ENCODE data around the gene TMPRSS15.

Gene TMPRSS15

DNA sequence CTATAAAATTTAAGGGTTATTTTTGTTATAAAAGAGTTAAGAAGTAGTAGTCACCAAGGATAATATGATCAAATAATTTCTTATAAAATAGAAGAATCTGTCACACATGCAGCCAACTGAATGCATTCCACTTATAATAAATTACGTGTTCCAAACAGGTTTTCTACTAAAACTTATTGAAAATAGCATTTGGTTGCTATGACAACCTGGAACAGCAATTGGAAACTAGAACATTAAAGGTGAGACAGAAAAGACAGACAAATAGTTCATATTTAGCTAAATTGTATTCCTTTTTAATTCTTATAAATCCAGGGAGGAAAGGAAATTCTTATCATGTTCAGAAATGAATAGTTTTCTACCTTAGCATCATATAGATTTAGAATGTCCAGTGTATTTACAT is 168.0 kb downstream of the TMPRSS15 start:
- DNase-seq: no peak

DNA sequence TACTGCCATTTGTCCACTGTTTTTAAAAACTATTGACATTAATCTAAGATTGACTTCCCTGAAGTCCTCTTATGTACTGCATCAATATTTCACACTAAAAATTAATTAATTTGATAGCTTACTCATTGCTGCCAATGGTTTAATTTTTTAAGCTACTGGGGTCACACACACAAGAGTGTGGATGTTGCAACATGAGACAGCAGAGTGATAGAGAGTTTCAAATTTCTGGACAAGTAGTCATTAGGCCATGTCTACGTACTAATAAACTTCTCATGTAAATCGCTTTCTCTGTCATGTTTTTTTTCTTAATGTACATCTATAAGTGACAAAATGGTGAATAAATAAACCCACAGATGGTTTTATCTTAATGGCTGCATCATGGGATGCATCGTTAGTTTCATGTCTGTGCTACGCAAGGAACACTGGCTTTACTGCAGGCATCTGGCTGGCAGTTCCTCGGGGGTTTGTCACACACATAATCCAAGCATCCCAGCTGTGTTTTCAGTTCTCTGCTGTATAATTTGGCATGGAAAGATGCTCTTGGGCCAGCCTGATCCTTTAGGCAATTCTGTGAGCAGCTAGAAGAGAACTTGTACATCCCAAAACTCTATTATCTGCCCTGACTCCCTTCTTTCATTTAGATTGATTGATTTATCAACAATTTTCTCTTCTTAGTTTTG is 175.4 kb downstream of the TMPRSS15 start:
- no peak for DNase-seq

- no peak for DNase-seq
Observed at GRCh38 chr21:18222346-18222745, 181.2 kb downstream of the TMPRSS15 start.

- no peak for DNase-seq
Observed at GRCh38 chr21:18220498-18220897, 183.1 kb downstream of the TMPRSS15 start.

Measured in activated CD4-positive, alpha-beta T cell treated with anti-CD3 and anti-CD28 coated beads for 4 hours (primary cell).